Glutamatergic neuron (in vitro differentiated cells): ENCODE data around the gene ARHGAP8. TPM values are rescaled to one million over a fixed set of nuclear protein-coding genes. Genes with fewer than 3 reads are reported as not detected.

Experiments
- DNase-seq: peaks from one replicate; pipeline ENCODE4 v3.0.0; 2022
- H3K27ac Mint-ChIP-seq: one replicate; pipeline ENCODE4 v1.8.0; 2020; ENCODE audit warnings: mild to moderate bottlenecking, mixed read lengths, inconsistent platforms; ENCODE audit not compliant: unreplicated experiment
- H3K27me3 Mint-ChIP-seq: one replicate; pipeline ENCODE4 v1.8.0; 2020; ENCODE audit warnings: mild to moderate bottlenecking, moderate library complexity, mixed read lengths, inconsistent platforms; ENCODE audit not compliant: unreplicated experiment
- H3K36me3 Mint-ChIP-seq: one replicate; pipeline ENCODE4 v1.8.0; 2020; ENCODE audit warnings: mild to moderate bottlenecking, mixed read lengths, inconsistent platforms; ENCODE audit not compliant: unreplicated experiment
- H3K4me1 Mint-ChIP-seq: one replicate; pipeline ENCODE4 v1.8.0; 2020; ENCODE audit warnings: mild to moderate bottlenecking, low read depth, mixed read lengths, inconsistent platforms; ENCODE audit not compliant: unreplicated experiment
- H3K4me3 Mint-ChIP-seq: one replicate; pipeline ENCODE4 v1.8.0; 2020; ENCODE audit warnings: mild to moderate bottlenecking, mixed read lengths, inconsistent platforms; ENCODE audit not compliant: unreplicated experiment
- H3K9me3 Mint-ChIP-seq: one replicate; pipeline ENCODE4 v1.8.0; 2020; ENCODE audit warnings: mild to moderate bottlenecking, moderate library complexity, mixed read lengths, inconsistent platforms; ENCODE audit not compliant: unreplicated experiment
- total RNA-seq: library from RNA; stranded (reverse); fragmentation: NEBNext Ultra II Directional; extraction: Animal tissue kit (Norgen Biotek cat#: 25700); gene quantifications from one replicate; pipeline ENCODE4 v1.2.1, GENCODE V29; 2021; ENCODE audit not compliant: unreplicated experiment
- TF ChIP-seq, protein P1 (sequence below): fragments of 200-600 bp; sonication (generic); IDR thresholded peaks from one replicate; pipeline ENCODE4 v1.5.0; 2021; ENCODE audit not compliant: partially characterized antibody, unreplicated experiment

ARHGAP8 gene
- total RNA-seq, 1 donor from 2014 or later: 0.59 TPM

DNA sequence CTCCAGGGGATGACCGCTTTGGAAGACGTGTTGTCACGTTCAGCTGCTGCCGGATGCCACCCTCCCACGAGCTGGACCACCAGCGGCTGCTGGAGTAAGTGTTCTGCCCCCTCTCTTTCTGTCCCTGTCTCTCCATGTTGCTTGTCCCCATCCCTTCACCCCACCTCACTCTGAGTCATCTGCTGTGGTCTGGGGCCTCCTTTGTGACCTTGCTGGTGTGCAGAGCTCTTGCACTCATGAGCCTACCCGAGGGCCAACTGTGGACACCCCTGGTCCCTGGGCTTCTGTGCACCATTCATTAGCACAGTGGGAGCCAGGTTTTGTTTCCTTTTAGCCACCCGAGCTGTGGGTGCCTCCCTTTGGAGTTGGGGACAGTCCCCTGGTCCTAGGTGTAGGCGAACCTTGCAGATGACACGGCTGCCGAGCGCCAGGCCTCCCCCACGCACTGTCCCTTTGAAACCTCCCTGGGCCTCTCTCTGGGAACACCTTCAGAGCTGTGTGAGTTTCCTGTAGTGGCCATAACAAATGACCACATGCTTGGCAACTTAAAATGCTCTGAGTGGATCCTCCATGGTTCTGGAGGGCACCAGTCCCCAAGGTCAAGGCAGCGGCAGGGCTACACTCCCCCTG is 49.8 kb downstream of the ARHGAP8 start:
- Mint-ChIP-seq H3K36me3 (no peaks in the 10 kb centered on the region), H3K9me3 (peaks cover 4% of the 10 kb centered on the region), H3K27me3 (no peaks in the 10 kb centered on the region), H3K4me3 (no peak overlapping the region), H3K27ac (no peak overlapping the region), H3K4me1 (no peaks in the 10 kb centered on the region)
- TF ChIP-seq, protein P1, sequence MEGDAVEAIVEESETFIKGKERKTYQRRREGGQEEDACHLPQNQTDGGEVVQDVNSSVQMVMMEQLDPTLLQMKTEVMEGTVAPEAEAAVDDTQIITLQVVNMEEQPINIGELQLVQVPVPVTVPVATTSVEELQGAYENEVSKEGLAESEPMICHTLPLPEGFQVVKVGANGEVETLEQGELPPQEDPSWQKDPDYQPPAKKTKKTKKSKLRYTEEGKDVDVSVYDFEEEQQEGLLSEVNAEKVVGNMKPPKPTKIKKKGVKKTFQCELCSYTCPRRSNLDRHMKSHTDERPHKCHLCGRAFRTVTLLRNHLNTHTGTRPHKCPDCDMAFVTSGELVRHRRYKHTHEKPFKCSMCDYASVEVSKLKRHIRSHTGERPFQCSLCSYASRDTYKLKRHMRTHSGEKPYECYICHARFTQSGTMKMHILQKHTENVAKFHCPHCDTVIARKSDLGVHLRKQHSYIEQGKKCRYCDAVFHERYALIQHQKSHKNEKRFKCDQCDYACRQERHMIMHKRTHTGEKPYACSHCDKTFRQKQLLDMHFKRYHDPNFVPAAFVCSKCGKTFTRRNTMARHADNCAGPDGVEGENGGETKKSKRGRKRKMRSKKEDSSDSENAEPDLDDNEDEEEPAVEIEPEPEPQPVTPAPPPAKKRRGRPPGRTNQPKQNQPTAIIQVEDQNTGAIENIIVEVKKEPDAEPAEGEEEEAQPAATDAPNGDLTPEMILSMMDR: no peak
- DNase-seq: no peak

DNA sequence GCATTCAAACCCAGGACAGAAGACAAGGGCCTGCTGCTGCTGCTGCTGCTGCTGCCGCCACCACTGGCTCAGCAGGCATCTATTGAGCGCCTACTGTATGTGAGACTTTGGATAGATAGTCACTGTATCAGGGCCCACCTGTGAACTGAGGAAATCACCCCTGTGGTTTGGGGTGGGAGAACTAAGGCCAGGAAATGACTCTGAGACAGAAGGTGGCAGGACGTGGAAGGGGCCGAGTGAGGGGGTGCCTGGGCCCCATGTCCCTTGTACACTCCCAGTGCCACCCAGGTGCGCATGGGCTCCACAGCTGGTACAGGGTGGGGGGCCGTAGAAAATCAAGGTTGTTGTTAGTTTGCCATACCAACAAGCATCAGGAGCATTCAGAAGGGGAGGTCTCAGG is 50.6 kb downstream of the ARHGAP8 start:
- H3K27me3 Mint-ChIP-seq: no peaks in the 10 kb centered on the region
- TF ChIP-seq, protein P1: no peak
- peaks cover 4% of the 10 kb centered on the region for H3K9me3 Mint-ChIP-seq
- H3K4me3 Mint-ChIP-seq: no peak overlapping the region
- H3K27ac Mint-ChIP-seq: no peak overlapping the region
- no peaks in the 10 kb centered on the region for H3K36me3 Mint-ChIP-seq
- no peak for DNase-seq
- no peaks in the 10 kb centered on the region for H3K4me1 Mint-ChIP-seq

DNA sequence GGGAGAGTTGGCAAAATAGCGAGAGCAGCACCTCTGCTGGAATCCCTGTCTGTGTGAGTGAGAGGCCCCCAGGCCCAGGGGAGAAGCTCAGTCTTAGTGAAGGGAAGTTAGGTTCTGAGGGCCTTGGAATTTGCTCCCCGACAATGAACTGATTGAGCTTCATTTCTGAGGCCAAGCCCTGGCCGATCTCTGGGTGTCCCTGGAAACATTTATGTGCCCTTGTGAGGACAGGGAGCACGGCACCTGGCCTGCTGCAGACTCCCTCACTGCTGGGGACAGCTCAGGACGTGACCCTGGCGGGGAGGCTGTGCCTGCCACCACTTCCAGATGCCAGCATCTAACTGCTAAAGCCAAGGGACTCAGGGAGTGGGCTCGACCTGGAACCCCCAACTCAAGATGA is 52.0 kb downstream of the ARHGAP8 start:
- DNase-seq: no peak
- no peaks in the 10 kb centered on the region for H3K27me3 Mint-ChIP-seq
- TF ChIP-seq, protein P1: no peak
- H3K4me3 Mint-ChIP-seq: no peak overlapping the region
- H3K4me1 Mint-ChIP-seq: no peaks in the 10 kb centered on the region
- H3K9me3 Mint-ChIP-seq: peaks cover 4% of the 10 kb centered on the region
- H3K27ac Mint-ChIP-seq: no peak overlapping the region
- no peaks in the 10 kb centered on the region for H3K36me3 Mint-ChIP-seq

DNA sequence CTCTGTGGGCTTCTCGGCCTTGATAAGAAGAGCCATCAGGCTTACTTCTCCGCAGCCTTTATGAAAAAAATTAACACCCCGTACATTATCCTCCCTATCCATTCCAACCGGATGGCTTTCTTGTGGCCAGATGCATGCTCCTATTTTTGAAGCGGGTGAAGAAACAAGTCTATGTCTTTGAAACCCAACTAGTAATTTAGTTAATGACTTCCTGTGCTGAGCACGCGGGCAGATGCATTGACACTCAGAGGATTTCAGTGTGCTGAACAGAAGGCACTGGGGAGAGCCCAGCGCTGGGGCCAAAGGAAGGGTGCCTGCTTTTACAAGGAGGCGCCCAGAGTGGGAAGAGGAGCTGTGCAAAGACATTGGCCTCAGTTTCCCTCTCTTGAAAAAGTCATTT is 53.3 kb downstream of the ARHGAP8 start:
- H3K27ac Mint-ChIP-seq: no peak overlapping the region
- H3K4me1 Mint-ChIP-seq: no peaks in the 10 kb centered on the region
- H3K27me3 Mint-ChIP-seq: peaks cover 2% of the 10 kb centered on the region
- DNase-seq: no peak
- no peaks in the 10 kb centered on the region for H3K36me3 Mint-ChIP-seq
- TF ChIP-seq, protein P1: no peak
- H3K4me3 Mint-ChIP-seq: no peak overlapping the region
- peaks cover 4% of the 10 kb centered on the region for H3K9me3 Mint-ChIP-seq

DNA sequence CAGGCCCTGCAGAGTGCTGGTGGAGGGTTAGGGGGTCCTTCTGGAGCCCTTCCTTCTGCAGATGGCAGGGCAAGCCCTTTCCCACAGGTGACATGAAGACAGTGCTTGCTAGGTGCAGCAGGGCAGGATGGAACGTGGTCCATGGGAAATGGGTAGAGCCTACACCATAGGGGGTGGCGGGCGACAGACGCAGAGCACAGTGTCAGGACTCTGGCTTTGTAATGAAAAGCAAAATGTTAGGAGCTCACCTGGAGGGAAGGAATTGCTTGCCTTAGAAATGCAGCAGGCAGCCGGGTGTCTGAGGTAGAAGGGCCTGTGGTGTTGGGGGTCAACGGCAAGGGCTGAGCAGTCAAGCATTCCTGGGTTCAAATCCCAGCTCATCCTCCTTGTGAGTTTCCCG is 54.9 kb downstream of the ARHGAP8 start:
- Mint-ChIP-seq H3K4me1 (no peaks in the 10 kb centered on the region), H3K27me3 (peaks cover 2% of the 10 kb centered on the region), H3K36me3 (no peaks in the 10 kb centered on the region), H3K4me3 (no peak overlapping the region), H3K27ac (no peak overlapping the region), H3K9me3 (peaks cover 5% of the 10 kb centered on the region)
- TF ChIP-seq, protein P1: no peak
- no peak for DNase-seq
